ENCODE measurements around the gene CNTNAP2. TPM values are rescaled to one million over a fixed set of nuclear protein-coding genes. Genes with fewer than 3 reads are reported as not detected.

CNTNAP2 gene
- total and polyA plus RNA-seq, 9 of the 15 experiments (the other 6 are each of a cell fraction or from before 2014, with no cell fraction given): 0.04 to 0.62 (median 0.09) TPM; not detected in 4

GRCh38 chr7:148374396-148375259, 2258.0 kb downstream of the CNTNAP2 start (continued):
- TF ChIP-seq REST (IDR thresholded peaks at IDR 0.05; ENCODE audit: borderline replicate concordance): no peak
- no peak for TF ChIP-seq REST (CRISPR knock-in tag; IDR thresholded peaks at IDR 0.05; ENCODE audit: low read depth)
